ENCODE data around the gene TMBIM6.
A peak's percentile ranks its signal among the peaks of the same experiment; 100 is the strongest.
"Not testable (repeated sequence)": the region's sequence is repeated elsewhere in the genome, so short reads cannot be mapped to it uniquely, and the experiment has no call there.

Gene TMBIM6

DNA sequence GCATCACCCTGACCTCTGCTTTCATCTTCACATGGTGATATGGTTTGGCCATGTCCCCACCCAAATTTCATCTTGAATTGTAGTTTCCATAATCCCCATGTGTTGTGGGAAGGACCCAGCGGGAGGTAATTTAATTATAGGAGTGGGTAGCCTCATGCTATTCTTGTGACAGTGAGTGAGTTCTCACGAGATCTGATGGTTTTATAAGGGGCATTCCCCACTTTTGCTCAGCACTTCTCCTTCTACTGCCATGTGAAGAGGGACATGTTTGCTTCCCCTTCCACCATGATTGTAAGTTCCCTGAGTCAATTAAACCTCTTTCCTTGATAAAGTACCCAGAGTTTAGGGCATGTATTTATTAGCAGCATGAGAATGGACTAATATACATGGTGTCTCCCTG, 38.2 kb downstream of the TMBIM6 start:
- TF ChIP-seq, protein P1, sequence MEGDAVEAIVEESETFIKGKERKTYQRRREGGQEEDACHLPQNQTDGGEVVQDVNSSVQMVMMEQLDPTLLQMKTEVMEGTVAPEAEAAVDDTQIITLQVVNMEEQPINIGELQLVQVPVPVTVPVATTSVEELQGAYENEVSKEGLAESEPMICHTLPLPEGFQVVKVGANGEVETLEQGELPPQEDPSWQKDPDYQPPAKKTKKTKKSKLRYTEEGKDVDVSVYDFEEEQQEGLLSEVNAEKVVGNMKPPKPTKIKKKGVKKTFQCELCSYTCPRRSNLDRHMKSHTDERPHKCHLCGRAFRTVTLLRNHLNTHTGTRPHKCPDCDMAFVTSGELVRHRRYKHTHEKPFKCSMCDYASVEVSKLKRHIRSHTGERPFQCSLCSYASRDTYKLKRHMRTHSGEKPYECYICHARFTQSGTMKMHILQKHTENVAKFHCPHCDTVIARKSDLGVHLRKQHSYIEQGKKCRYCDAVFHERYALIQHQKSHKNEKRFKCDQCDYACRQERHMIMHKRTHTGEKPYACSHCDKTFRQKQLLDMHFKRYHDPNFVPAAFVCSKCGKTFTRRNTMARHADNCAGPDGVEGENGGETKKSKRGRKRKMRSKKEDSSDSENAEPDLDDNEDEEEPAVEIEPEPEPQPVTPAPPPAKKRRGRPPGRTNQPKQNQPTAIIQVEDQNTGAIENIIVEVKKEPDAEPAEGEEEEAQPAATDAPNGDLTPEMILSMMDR (IDR thresholded peaks at IDR 0.05; ENCODE audit: unreplicated experiment in 3 of 3): no peak
- H3K36me3 Mint-ChIP-seq (ENCODE audit: low read depth): no peaks in the 10 kb centered on the region
- H3K4me3 Mint-ChIP-seq: no peak overlapping the region
- H3K4me1 Mint-ChIP-seq: peaks cover 18% of the 10 kb centered on the region
- H3K27ac Mint-ChIP-seq: no peak overlapping the region
- no peaks in the 10 kb centered on the region for H3K9me3 Mint-ChIP-seq
- H3K27me3 Mint-ChIP-seq (ENCODE audit: low read depth): peaks cover 31% of the 10 kb centered on the region

DNA sequence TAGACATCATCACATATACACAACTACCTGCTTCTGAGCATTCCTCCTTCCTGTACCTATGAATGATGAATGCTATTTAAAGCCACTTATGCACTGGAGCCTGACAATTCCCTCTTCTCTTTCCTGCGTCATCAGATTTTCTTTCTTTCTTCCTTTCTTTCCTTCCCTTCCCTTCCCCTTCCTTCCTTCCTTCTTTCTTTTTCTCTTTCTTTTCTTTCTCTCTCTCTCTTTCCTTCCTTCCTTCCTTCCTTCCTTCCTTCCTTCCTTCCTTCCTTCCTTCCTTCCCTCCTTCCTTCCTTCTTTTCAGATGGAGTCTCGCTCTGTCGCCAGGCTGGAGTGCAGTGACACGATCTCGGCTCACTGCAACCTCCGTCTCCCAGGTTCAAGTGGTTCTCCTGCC, 39.6 kb downstream of the TMBIM6 start:
- peaks cover 22% of the 10 kb centered on the region for H3K4me1 Mint-ChIP-seq
- H3K9me3 Mint-ChIP-seq; H3K27ac Mint-ChIP-seq; H3K4me3 Mint-ChIP-seq; H3K36me3 Mint-ChIP-seq (ENCODE audit: low read depth): not testable (repeated sequence)
- H3K27me3 Mint-ChIP-seq (ENCODE audit: low read depth): peaks cover 31% of the 10 kb centered on the region

DNA sequence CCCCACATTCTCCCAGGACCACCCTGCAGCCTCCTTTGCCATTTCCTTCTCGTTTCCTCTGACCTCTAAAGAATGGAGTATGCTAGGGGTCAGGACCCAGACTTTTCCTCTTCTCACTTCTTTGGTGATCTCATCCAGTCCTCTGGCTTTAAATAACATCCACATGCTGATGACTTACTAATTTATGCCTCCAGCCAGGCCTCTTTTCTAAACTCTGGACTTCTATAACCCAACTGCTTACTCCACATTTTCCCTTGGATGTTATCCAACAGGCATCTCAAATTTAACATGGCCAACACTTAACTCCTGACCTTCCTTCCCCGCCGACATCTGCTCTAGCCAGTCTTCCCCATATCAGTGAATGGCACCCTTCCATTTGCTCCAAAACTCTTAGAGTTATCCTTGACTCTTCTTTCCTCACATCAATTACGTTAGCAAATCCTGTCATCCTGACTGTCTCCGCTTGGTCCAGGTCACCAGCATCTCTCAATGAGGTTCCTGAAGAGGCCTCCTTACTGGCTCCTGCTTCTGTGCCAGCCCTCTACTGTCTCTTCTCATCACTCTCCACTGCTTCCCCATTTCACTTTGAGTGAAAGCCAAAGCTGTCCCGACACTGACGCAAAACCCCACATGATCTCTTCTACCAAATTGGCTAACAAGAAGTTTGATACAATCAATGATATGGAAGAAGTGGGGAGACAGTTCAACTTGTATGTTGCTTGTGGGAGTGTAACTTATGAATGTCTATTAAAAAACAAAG, 42.7 kb downstream of the TMBIM6 start:
- Mint-ChIP-seq H3K4me1 (peaks cover 22% of the 10 kb centered on the region), H3K27me3 (ENCODE audit: low read depth) (peaks cover 19% of the 10 kb centered on the region), H3K36me3 (ENCODE audit: low read depth) (peaks cover 5% of the 10 kb centered on the region), H3K27ac (peak overlapping the region; percentile 41 to 91 (median 64)), H3K9me3 (no peaks in the 10 kb centered on the region), H3K4me3 (peak overlapping the region in 2 of 3 experiments; percentile 0 to 6)
- TF ChIP-seq, protein P1 (IDR thresholded peaks at IDR 0.05; ENCODE audit: unreplicated experiment in 3 of 3): no peak

DNA sequence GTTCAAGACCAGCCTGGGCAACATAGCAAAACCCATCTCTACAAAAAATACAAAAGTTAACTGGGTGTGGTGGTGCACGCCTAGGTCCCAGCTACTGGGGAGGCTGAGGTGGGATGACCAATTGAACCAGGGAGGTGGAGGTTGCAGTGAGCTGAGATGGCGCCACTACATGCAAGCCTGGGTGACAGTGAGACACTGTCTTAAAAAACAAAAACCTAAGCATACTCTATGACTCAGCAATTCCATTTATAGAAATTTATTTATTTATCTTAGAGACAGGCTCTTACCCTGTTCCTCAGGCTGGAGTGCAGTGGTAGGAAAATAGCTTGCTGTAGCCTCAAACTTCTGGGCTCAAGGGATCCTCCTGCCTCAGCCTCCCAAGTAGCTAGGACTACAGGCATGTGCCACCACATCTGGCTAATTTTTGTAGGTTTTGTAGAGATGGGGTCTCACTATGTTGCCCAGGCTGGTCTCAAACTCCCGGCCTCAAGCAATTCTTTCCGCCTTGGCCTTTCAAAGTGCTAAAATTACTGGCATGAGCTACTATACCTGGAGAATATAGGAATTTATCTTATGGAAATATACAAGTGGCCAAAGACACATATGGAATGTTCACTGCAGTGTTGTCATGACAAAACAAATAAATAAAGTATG, 43.5 kb downstream of the TMBIM6 start:
- Mint-ChIP-seq H3K4me1 (peaks cover 22% of the 10 kb centered on the region), H3K27me3 (ENCODE audit: low read depth) (peaks cover 17% of the 10 kb centered on the region), H3K9me3 (no peaks in the 10 kb centered on the region), H3K36me3 (ENCODE audit: low read depth) (peaks cover 6% of the 10 kb centered on the region), H3K27ac (no peak overlapping the region), H3K4me3 (no peak overlapping the region)
- TF ChIP-seq, protein P1 (IDR thresholded peaks at IDR 0.05; ENCODE audit: unreplicated experiment in 3 of 3): no peak

DNA sequence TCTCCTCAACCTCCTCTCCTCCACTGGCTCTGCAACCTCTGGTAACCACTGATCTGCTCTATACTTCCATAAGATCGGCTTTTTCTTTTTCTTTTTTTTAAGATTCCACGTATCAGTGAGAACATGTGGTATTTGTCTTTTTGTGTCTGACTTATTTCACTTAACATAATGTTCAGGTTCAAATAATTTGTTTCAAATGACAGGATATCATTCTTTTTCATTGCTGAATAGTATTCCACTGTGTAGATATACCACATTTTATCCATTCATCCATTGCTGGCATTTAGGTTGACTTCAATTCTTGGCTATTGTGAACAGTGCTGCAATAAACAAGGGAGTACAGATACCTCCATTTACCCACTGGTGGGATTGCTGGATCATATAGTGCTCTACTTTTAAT, 46.3 kb downstream of the TMBIM6 start:
- Mint-ChIP-seq H3K9me3 (no peaks in the 10 kb centered on the region), H3K27me3 (ENCODE audit: low read depth) (peaks cover 3% of the 10 kb centered on the region), H3K4me1 (peaks cover 22% of the 10 kb centered on the region), H3K4me3 (no peak overlapping the region), H3K27ac (no peak overlapping the region), H3K36me3 (ENCODE audit: low read depth) (peaks cover 20% of the 10 kb centered on the region)
- TF ChIP-seq, protein P1 (IDR thresholded peaks at IDR 0.05; ENCODE audit: unreplicated experiment in 3 of 3): no peak

DNA sequence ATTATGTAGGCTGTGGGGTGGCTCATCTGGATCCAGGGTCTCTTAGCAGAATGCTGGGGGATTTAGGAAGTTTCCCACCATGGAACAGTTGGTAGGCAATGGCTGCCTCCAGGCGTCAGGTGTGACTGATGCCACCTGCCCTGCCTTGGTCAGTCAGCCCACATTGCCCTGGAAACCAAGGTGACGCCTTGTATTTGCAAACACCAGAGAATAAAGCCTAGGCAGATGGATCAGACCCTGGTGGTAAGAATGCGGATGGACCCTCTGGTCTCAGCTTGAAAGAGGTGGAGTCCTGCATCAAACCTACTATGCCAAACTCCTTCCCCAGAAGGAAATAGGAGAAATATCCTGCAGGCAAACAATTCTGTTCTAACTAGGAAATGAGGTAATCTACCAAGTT, 48.6 kb downstream of the TMBIM6 start:
- no peaks in the 10 kb centered on the region for H3K27me3 Mint-ChIP-seq (ENCODE audit: low read depth)
- TF ChIP-seq, protein P1 (IDR thresholded peaks at IDR 0.05; ENCODE audit: unreplicated experiment in 3 of 3): no peak
- peaks cover 9% of the 10 kb centered on the region for H3K4me1 Mint-ChIP-seq
- peaks cover 20% of the 10 kb centered on the region for H3K36me3 Mint-ChIP-seq (ENCODE audit: low read depth)
- H3K4me3 Mint-ChIP-seq: no peak overlapping the region
- H3K9me3 Mint-ChIP-seq: no peaks in the 10 kb centered on the region
- H3K27ac Mint-ChIP-seq: peak overlapping the region; percentile 5 to 63 (median 35)

All from nephron (organoid).